Gastrocnemius medialis (tissue), 4 donors: ENCODE results near the gene STX10. TPM values are rescaled to one million over a fixed set of nuclear protein-coding genes. Genes with fewer than 3 reads are reported as not detected.
A peak's percentile ranks its signal among the peaks of the same experiment; 100 is the strongest.

Experiments used
- ATAC-seq, 2 donors: fragments of 150-250 bp; one replicate each; pipeline ENCODE4 v1.9.1; 2016
- DNase-seq, 2 donors: peaks; one replicate each; pipeline ENCODE4 v3.0.0-alpha.2; 2019
- H3K27ac ChIP-seq, 4 donors: fragments of 200-600 bp; sonication (generic); 1 replicate in 1 of 4; 2 replicates in 3 of 4; pipeline ENCODE4 v1.5.1; 2016 to 2018; ENCODE audit warnings: mild to moderate bottlenecking in 2 of 4, moderate library complexity in 1 of 4
- H3K27me3 ChIP-seq, 3 donors: fragments of 200-600 bp; sonication (generic) in 2 of 3; 1 replicate in 1 of 3; 2 replicates in 2 of 3; pipeline versions ENCODE4 v1.5.1 to v1.6.0; 2016 to 2019; ENCODE audit warnings: mild to moderate bottlenecking in 1 of 3, moderate library complexity in 1 of 3
- H3K36me3 ChIP-seq, 2 donors: fragments of 200-600 bp; sonication (generic) in 1 of 2; one replicate each; pipeline ENCODE4 v1.5.1; 2017 to 2018
- H3K4me1 ChIP-seq, 2 donors: fragments of 200-600 bp; sonication (generic) in 1 of 2; one replicate each; pipeline ENCODE4 v1.5.1; 2016 to 2017; ENCODE audit warnings: mild to moderate bottlenecking in 2 of 2
- H3K4me3 ChIP-seq, 4 donors: fragments of 200-600 bp; sonication (generic) in 3 of 4; 1 replicate in 1 of 4; 2 replicates in 3 of 4; pipeline ENCODE4 v1.5.1; 2016 to 2019; ENCODE audit warnings: mild to moderate bottlenecking in 2 of 4
- H3K9me3 ChIP-seq, 3 donors: fragments of 200-600 bp; sonication (generic) in 2 of 3; 1 replicate in 1 of 3; 2 replicates in 2 of 3; pipeline ENCODE4 v1.5.1; 2016 to 2019
- POLR2A ChIP-seq, 2 donors: fragments of 450-650 bp; IDR thresholded peaks; one replicate each; pipeline ENCODE4 v1.6.1; 2017; ENCODE audit warnings: antibody characterized with exemption in 2 of 2, mild to moderate bottlenecking in 2 of 2, moderate library complexity in 2 of 2
- in situ Hi-C, 4 donors: fragments of 200-750 bp; cut with MboI; loops; one replicate each; pipeline versions ENCODE4 v1.15.0 to v1.8.0; 2017; ENCODE audit warnings: low sequenced_read_pairs in 4 of 4
- intact Hi-C: fragments of 100-400 bp; cut with DNase I; formaldehyde crosslinking; loops from one replicate; pipeline ENCODE4 v1.15.1; 2023; ENCODE audit warnings: low total_unique reads
- total RNA-seq, 4 donors: library from RNA; depleted of rRNA; stranded (reverse); fragments of >200 nt; gene quantifications; one replicate each; pipeline versions ENCODE4 v1.1.0 to v1.2.3, GENCODE V29; 2016
- TF ChIP-seq, protein P1 (sequence below), 5 experiments: fragments of 450-650 bp in 3 of 5; fragments of 200-600 bp in 2 of 5; sonication (generic) in 2 of 5; IDR thresholded peaks in 4 of 5; conservative IDR thresholded peaks in 1 of 5; 1 replicate in 4 of 5; 2 replicates in 1 of 5; pipeline ENCODE4 v1.5.1; 2016 to 2019; ENCODE audit warnings: antibody characterized with exemption in 5 of 5, mild to moderate bottlenecking in 3 of 5, moderate library complexity in 3 of 5

STX10 gene
- total RNA-seq, 4 donors from 2014 or later = 16.5 to 40.7 (median 33.4) TPM

DNA sequence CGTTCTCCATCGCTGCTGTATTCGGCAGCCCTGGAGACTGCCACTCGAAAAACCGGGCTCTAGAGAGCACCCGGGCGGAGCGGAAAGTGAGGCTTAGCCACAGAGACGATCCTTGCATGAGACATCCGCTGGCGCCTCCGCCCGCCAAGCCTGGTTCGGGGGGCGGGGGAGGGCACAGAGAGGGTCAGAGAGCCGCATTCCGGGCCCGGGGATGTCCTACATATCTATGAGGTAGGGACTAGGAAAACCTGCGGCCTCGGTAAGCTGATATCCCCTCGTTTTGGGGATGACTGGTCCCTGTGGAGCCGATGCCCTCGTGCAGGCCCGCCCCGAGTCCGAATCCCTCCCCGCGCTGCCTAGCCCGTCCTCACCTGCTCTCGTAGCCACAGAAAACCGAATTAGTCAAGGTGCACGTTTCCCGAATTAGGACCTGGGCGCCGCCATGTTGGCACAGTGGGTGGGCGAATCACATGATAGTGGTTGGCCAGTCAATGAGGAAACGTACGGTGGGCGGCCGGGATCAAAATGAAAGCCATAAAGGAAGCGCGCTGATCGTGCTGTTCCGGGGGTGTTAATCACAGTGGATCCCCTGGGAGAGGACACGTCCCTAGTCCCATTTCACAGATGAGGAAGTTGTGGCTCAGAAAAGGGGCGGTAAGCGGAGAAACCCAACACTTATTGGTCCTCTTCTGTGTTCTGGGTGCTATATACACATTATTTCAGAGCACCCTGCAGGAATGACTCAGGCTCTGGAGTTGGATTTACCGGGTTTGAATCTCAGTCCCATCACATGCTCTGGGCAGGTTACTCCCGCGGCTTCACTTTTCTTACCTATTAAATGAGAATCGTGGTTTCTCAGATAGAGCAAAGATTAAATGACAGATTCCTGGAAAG is 33.6 kb downstream of the STX10 start, which contains the start of gene TRMT1:
Gene TRMT1 (minus strand): TSS at position 459 of the 894 bp plus-strand sequence. CDS start 341 bp downstream, at position 118.
- H3K27me3 ChIP-seq = no peaks in the 10 kb centered on the region
- peak within 1 kb of the TSS; percentile 79 to 93 (median 86) for H3K27ac ChIP-seq
- H3K36me3 ChIP-seq = peaks cover 0 to 28% of the 10 kb centered on the region in 2 donors
- TF ChIP-seq, protein P1, sequence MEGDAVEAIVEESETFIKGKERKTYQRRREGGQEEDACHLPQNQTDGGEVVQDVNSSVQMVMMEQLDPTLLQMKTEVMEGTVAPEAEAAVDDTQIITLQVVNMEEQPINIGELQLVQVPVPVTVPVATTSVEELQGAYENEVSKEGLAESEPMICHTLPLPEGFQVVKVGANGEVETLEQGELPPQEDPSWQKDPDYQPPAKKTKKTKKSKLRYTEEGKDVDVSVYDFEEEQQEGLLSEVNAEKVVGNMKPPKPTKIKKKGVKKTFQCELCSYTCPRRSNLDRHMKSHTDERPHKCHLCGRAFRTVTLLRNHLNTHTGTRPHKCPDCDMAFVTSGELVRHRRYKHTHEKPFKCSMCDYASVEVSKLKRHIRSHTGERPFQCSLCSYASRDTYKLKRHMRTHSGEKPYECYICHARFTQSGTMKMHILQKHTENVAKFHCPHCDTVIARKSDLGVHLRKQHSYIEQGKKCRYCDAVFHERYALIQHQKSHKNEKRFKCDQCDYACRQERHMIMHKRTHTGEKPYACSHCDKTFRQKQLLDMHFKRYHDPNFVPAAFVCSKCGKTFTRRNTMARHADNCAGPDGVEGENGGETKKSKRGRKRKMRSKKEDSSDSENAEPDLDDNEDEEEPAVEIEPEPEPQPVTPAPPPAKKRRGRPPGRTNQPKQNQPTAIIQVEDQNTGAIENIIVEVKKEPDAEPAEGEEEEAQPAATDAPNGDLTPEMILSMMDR (IDR thresholded peaks at IDR 0.05 in 4 of 5, conservative IDR thresholded peaks at IDR 0.05 in 1 of 5) = peak in 1 of 5 experiments; percentile 22
- peak; percentile 21 to 24 for TF ChIP-seq POLR2A (IDR thresholded peaks at IDR 0.05)
- peak within 1 kb of the TSS; percentile 79 to 100 (median 92) for H3K4me3 ChIP-seq
- ATAC-seq (peak; percentile 79 to 82), DNase-seq (peak; percentile 88 to 92)
- in situ Hi-C loops (loop anchor here in 1 of 4 donors (25.0 kb wide), 1 partner anchor 146 kb away; no protein-coding TSS in a partner anchor), intact Hi-C loops (loop anchor here (5.0 to 10.0 kb wide), 2 partner anchors 234 to 382 kb away; partner anchors contain the start of genes DNASE2, GET3 and TRIR)
- no peaks in the 10 kb centered on the region for H3K9me3 ChIP-seq
- peaks cover 23 to 36% of the 10 kb centered on the region in 2 donors for H3K4me1 ChIP-seq

DNA sequence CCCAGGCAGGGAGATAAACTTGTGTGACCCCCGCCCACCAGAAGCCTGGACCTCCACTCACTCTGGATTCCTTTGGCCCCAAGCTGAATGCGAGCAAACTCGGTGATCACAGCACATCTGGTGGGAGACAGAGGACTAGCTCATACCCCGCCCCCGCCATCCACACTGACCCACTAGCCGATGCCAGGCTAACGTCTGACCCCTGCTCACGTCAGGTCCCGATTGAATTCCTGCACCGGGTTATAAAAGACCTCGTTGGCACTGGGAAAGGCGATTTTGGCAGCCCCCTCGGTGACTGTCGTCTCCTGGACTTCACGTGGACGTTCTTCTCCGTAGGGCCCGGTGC is 34.3 kb downstream of the STX10 start:
- Histone ChIP-seq H3K9me3 (no peaks in the 10 kb centered on the region), H3K4me1 (peaks cover 23 to 36% of the 10 kb centered on the region in 2 donors), H3K27ac (peak overlapping the region; percentile 79 to 93 (median 86)), H3K4me3 (peak overlapping the region; percentile 79 to 100 (median 92)), H3K36me3 (peaks cover 0 to 28% of the 10 kb centered on the region in 2 donors), H3K27me3 (no peaks in the 10 kb centered on the region)
- in situ Hi-C loops (loop anchor here in 1 of 4 donors (25.0 kb wide), 1 partner anchor 146 kb away; no protein-coding TSS in a partner anchor), intact Hi-C loops (loop anchor here (5.0 to 10.0 kb wide), 2 partner anchors 234 to 381 kb away; partner anchors contain the start of genes DNASE2, GET3 and TRIR)
- TF ChIP-seq, protein P1 (IDR thresholded peaks at IDR 0.05 in 4 of 5, conservative IDR thresholded peaks at IDR 0.05 in 1 of 5) = no peak
- no peak for TF ChIP-seq POLR2A (IDR thresholded peaks at IDR 0.05)
- ATAC-seq (no peak), DNase-seq (no peak)

DNA sequence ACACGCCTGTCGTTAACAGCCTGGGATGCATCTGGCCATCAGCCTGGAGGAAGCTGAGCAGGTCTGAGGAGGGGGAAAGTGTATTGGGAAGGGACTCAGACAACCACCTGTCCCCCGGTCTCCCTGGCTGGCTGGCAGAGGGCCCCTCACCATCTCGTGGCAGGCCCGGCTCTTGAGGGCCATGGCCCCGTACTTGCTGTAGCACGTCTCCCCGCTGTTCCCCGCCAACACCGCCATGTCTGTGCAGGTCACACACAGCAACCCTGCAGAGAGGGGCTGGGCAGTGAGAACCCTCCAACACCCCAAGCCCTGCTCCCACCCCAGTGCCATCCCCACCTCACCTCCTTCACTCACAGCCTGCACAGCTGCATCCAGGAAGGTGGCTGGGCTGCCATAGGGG is 37.6 kb downstream of the STX10 start:
- peaks cover 12 to 20% of the 10 kb centered on the region in 2 donors for H3K4me1 ChIP-seq
- TF ChIP-seq, protein P1 (IDR thresholded peaks at IDR 0.05 in 4 of 5, conservative IDR thresholded peaks at IDR 0.05 in 1 of 5) = no peak
- TF ChIP-seq POLR2A (IDR thresholded peaks at IDR 0.05) = no peak
- no peaks in the 10 kb centered on the region for H3K27me3 ChIP-seq
- intact Hi-C loops (loop anchor here (10.0 kb wide), 1 partner anchor 378 kb away; the partner anchor contains the start of genes GET3 and TRIR), in situ Hi-C loops (loop anchor here in 1 of 4 donors (25.0 kb wide), 1 partner anchor 150 kb away; no protein-coding TSS in a partner anchor)
- H3K36me3 ChIP-seq = peaks cover 0 to 43% of the 10 kb centered on the region in 2 donors
- H3K27ac ChIP-seq = no peak overlapping the region
- ATAC-seq (no peak), DNase-seq (no peak)
- H3K4me3 ChIP-seq = no peak overlapping the region
- H3K9me3 ChIP-seq = no peaks in the 10 kb centered on the region

DNA sequence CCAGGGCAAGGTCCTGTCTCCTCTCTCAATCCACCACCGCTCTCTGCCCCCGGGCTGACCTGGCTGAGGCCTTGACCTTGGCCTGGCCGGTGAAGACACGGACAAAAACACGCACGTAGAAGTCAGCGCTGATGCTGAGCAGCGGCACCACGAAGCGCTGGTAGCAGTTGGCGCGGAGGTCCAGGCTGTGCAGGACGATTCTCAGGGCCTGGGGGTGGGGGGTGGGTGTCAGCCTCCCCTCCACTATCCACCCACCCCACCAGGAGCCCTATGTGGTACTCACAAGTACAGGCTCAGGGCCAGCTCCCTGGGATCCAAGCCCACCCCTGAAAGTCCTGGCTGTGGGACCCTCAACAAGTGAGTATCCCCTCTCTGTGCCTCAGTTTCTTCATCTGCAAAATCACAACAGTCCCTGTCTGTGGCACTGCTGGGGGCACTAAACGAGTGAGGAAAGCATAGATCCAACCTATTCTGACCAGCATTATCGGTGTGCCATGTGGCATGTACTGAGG is 40.0 kb downstream of the STX10 start:
- in situ Hi-C loops = loop anchor here in 1 of 4 donors (25.0 kb wide), 1 partner anchor 152 kb away; no protein-coding TSS in a partner anchor
- peaks cover 0 to 49% of the 10 kb centered on the region in 2 donors for H3K36me3 ChIP-seq
- H3K27ac ChIP-seq = no peak overlapping the region
- DNase-seq (no peak), ATAC-seq (no peak)
- no peaks in the 10 kb centered on the region for H3K27me3 ChIP-seq
- TF ChIP-seq, protein P1 (IDR thresholded peaks at IDR 0.05 in 4 of 5, conservative IDR thresholded peaks at IDR 0.05 in 1 of 5) = no peak
- no peak for TF ChIP-seq POLR2A (IDR thresholded peaks at IDR 0.05)
- H3K4me3 ChIP-seq = no peak overlapping the region
- no peaks in the 10 kb centered on the region for H3K9me3 ChIP-seq
- intact Hi-C loops = loop anchor here (10.0 kb wide), 1 partner anchor 375 kb away; the partner anchor contains the start of genes GET3 and TRIR
- peaks cover under 1 to 6% of the 10 kb centered on the region in 2 donors for H3K4me1 ChIP-seq
